BJ (cell line): ENCODE measurements around the gene PRM1. TPM values are rescaled to one million over a fixed set of nuclear protein-coding genes. Genes with fewer than 3 reads are reported as not detected.

ENCODE experiments used
- CTCF ChIA-PET: fragments of 350-600 bp; formaldehyde crosslinking; extraction: SDS; loops from one replicate; lab custom pipeline; 2021; ENCODE audit warnings: antibody characterized with exemption, inconsistent platforms; lab: Yijun Ruan, JAX
- POLR2A ChIA-PET: fragments of 300-600 bp; sonication (Branson Sonifier 250); formaldehyde crosslinking; extraction: SDS; loops from one replicate; lab custom pipeline; 2021; ENCODE audit warnings: antibody characterized with exemption; lab: Charles Lee
- DNase-seq: peaks from one replicate; pipeline ENCODE4 v3.0.0-alpha.2; 2011; ENCODE audit warnings: low read depth
- H3K27me3 ChIP-seq: 2 replicates; pipeline ENCODE4 v1.6.0; 2011; ENCODE audit warnings: low read length; ENCODE audit not compliant: control insufficient read depth, insufficient read depth
- H3K36me3 ChIP-seq: 2 replicates; pipeline ENCODE4 v1.5.1; 2011; ENCODE audit warnings: low read length; ENCODE audit not compliant: control insufficient read depth, insufficient read depth
- H3K4me3 ChIP-seq: 2 replicates; pipeline ENCODE4 v1.5.1; 2011; ENCODE audit warnings: low read depth, mild to moderate bottlenecking, control low read depth, low read length
- CTCF ChIP-seq: IDR thresholded peaks from 2 replicates; pipeline ENCODE4 v1.5.1; 2011; ENCODE audit warnings: low read depth, mild to moderate bottlenecking, control low read depth, inconsistent platforms, low read length, moderate library complexity; ENCODE audit not compliant: insufficient read depth
- polyA minus RNA-seq: library from RNA; depleted of rRNA, polyadenylated mRNA; stranded (reverse); fragments of >200 nt; gene quantifications from 2 replicates; pipeline ENCODE4 v1.2.3, GENCODE V29; 2011; rRNA and poly(A)+ RNA removed
- polyA plus RNA-seq: library from polyadenylated mRNA; depleted of rRNA; stranded (reverse); fragments of >200 nt; gene quantifications from 2 replicates; pipeline ENCODE4 v1.2.3, GENCODE V29; 2011; rRNA removed

The PRM1 gene
- polyA plus RNA-seq (not detected in 2 replicates), polyA minus RNA-seq (not detected in 2 replicates)

DNA sequence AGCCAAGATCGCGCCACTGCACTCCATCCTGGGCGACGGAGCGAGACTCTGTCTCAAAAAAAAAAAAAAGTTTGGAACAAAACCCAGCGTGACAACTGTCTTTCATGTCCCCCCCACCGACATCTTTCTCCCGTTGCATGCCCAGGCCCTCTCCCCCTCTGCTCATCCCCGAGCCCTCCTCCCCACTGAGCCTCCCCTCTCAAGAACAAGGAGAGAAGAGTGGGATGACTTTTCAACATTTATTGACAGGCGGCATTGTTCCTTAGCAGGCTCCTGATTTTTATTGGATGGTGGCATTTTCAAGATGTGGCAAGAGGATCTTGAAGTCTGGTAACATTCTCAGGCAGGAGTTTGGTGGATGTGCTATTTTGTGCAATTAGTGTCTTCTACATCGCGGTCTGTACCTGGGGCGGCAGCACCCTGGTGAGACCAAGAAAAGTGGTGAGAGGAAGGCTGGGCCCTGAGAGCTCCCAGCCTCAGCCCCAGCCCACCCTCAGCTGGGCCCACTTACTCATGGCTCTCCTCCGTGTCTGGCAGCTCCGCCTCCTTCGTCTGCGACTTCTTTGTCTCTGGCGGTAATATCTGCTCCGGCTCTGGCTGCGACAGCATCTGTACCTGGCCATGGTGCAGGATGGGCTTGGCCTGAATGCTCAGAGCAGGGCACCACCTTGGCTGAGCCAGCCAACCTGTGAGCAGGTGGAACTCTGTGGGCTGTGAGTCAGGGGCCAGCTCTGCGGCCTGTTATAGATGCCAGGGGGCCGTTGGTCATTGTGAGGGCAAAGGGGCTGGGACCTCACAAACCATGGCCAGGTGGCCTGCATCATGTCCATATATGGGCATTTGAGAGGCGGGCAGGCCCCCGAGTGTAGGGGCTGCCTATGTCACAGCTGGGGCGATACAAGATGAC lies at the start of gene PRM1:
Gene PRM1, minus strand, starts transcription at position 715 of the 907 bp plus-strand sequence. Its CDS starts 92 bp downstream, at position 623.
- POLR2A ChIA-PET = no interaction called here
- Histone ChIP-seq H3K4me3 (no peak within 1 kb of the TSS), H3K27me3 (peaks cover 6% of the 10 kb centered on the region), H3K36me3 (no peaks in the 10 kb centered on the region)
- TF ChIP-seq CTCF = no peak
- CTCF ChIA-PET = no interaction called here
- no peak for DNase-seq

DNA sequence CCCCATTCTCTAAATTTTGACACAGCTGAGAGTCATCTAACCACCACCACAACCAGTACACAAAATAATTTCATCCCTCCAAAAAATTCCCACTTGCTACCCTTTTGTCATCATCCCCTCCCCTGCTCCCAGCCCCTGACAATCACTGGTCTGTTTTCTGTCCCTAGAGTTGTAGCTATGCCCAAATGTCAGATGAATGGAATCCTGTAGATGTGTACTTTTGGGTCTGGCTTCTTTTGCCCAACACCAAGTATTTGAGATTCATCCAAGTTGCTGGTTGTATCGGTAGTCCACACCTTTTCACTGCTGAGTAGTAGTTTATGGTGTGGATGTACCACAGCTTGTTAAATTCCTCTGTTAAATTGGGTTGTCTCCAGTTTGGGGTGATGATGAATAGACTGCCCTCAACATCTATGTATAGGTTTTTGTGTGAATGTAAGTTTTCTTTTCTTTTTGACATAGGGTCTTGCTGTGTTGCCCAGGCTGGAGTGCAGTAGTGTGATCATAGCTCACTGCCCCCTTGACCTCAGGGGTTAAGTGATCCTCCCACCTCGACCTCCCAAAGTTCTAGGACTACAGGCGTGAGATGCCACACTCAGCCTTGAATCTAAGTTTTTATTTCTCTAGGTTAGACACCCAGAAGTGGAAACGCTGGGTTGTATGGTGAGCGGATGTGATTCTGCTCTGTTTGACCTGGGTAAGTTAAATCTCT lies 49.6 kb upstream of the PRM1 start:
- no peak overlapping the region for H3K4me3 ChIP-seq
- ChIA-PET CTCF (interaction anchor here (1.0 to 2.6 kb wide), 3 partner anchors 17 to 75 kb away, joined by 3 to 10 read pairs (median 4); partner anchors contain the start of gene SOCS1), POLR2A (no interaction called here)
- no peaks in the 10 kb centered on the region for H3K27me3 ChIP-seq
- TF ChIP-seq CTCF = no peak
- DNase-seq = no peak
- no peaks in the 10 kb centered on the region for H3K36me3 ChIP-seq

- no peak for TF ChIP-seq CTCF
- ChIA-PET CTCF (interaction anchor here (0.6 to 2.6 kb wide), 4 partner anchors 18 to 74 kb away, joined by 3 to 10 read pairs (median 4); partner anchors contain the start of gene SOCS1), POLR2A (no interaction called here)
- no peak overlapping the region for H3K4me3 ChIP-seq
- no peaks in the 10 kb centered on the region for H3K27me3 ChIP-seq
- no peaks in the 10 kb centered on the region for H3K36me3 ChIP-seq
- no peak for DNase-seq
These were observed 48.8 kb upstream of the PRM1 start for GRCh38 chr16:11329891-11330290.

DNA sequence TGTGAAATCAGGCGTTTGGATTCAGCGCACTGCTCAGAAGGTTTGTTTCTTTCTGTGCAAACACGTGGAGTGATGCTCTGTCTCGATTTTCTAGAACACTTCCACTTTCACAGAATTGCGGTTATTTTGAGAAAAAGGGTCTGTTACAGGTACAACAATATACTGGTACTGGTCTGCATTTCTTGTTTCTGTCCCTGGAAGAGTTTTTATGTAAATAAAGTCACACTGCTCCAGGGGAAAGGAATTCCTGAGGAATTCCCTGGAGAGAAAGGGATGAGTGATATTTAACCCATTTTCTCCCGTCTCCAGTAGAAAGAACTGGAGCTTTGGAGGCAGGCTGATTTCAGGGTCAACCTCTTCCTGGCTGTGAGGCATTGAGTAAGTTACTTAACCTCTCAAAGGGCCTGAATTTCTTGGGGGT lies 48.0 kb upstream of the PRM1 start:
- DNase-seq = no peak
- TF ChIP-seq CTCF = no peak
- ChIA-PET POLR2A (no interaction called here), CTCF (interaction anchor here (0.6 to 2.6 kb wide), 3 partner anchors 20 to 68 kb away, joined by 3 to 10 read pairs (median 3); no protein-coding TSS in a partner anchor)
- H3K36me3 ChIP-seq = no peaks in the 10 kb centered on the region
- H3K4me3 ChIP-seq = no peak overlapping the region
- H3K27me3 ChIP-seq = no peaks in the 10 kb centered on the region
